NB4 (cell line): ENCODE measurements around the gene KRTCAP3.

ENCODE experiments used
- CTCF ChIP-seq: IDR thresholded peaks from one replicate; pipeline ENCODE4 v1.5.1; 2012; ENCODE audit warnings: low read depth, low read length
- MYC ChIP-seq: IDR thresholded peaks from 2 replicates; pipeline ENCODE4 v1.6.1; 2011; ENCODE audit warnings: low read depth, low read length
- POLR2A ChIP-seq: IDR thresholded peaks from 2 replicates; pipeline ENCODE4 v1.6.1; 2011; ENCODE audit warnings: mild to moderate bottlenecking; ENCODE audit not compliant: insufficient read length; ENCODE audit errors: extremely low read depth
- TF ChIP-seq, protein P1 (sequence below): IDR thresholded peaks from 2 replicates; pipeline ENCODE4 v1.6.1; 2011; ENCODE audit warnings: low read depth, low read length

DNA sequence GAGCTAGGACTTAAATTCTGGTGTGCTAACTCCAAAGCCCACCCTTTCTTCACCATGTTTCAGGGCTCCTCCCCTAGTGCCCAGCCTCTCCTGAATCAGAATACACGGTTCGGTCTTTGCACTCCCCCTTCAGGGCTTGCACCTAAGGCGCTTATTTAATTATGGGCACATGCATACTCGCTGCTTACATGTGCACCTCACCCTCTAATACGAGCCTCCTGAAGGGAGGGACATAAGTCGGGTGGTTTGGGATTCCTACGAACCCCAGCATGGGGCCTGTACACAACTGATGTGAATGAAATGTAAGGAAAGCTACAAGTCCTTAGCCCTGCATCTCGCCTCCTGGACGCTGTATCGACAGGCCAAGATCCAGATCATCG, 46.9 kb downstream of the KRTCAP3 start:
- TF ChIP-seq CTCF (no peak), POLR2A (no peak), MYC (no peak)
- TF ChIP-seq, protein P1, sequence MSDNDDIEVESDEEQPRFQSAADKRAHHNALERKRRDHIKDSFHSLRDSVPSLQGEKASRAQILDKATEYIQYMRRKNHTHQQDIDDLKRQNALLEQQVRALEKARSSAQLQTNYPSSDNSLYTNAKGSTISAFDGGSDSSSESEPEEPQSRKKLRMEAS, result no peak
